Neural progenitor cell (in vitro differentiated cells): Measurements from ENCODE around the gene KAT7. TPM values are rescaled to one million over a fixed set of nuclear protein-coding genes. Genes with fewer than 3 reads are reported as not detected.

Source experiments
- DNase-seq: peaks from one replicate; pipeline ENCODE4 v3.0.0-alpha.2; 2016; ENCODE audit warnings: low spot score
- H2AFZ ChIP-seq: fragments of 200-600 bp; sonication (generic); replicated peaks from 2 replicates; pipeline ENCODE4 v1.6.1; 2016; ENCODE audit warnings: antibody characterized with exemption
- H3F3A ChIP-seq: fragments of 200-600 bp; sonication (generic); 2 replicates; pipeline ENCODE4 v1.6.1; 2016; ENCODE audit warnings: antibody characterized with exemption, low read depth
- H3K27ac ChIP-seq: fragments of 200-600 bp; sonication (generic); 2 replicates; pipeline ENCODE4 v1.5.1; 2016; ENCODE audit warnings: mild to moderate bottlenecking
- H3K27me3 ChIP-seq: fragments of 200-600 bp; sonication (generic); 2 replicates; pipeline ENCODE4 v1.6.1; 2016; ENCODE audit warnings: mild to moderate bottlenecking, moderate library complexity
- H3K36me3 ChIP-seq: fragments of 200-600 bp; sonication (generic); 2 replicates; pipeline ENCODE4 v1.5.1; 2016
- H3K4me1 ChIP-seq: fragments of 200-600 bp; sonication (generic); 2 replicates; pipeline ENCODE4 v1.6.1; 2016; ENCODE audit warnings: mixed run types
- H3K4me2 ChIP-seq: fragments of 200-600 bp; sonication (generic); 2 replicates; pipeline ENCODE4 v1.6.1; 2016
- H3K4me3 ChIP-seq: fragments of 200-600 bp; sonication (generic); 2 replicates; pipeline ENCODE4 v1.5.1; 2016
- H3K79me2 ChIP-seq: fragments of 200-600 bp; sonication (generic); 2 replicates; pipeline ENCODE4 v1.6.1; 2016; ENCODE audit warnings: low read depth
- H3K9ac ChIP-seq: fragments of 200-600 bp; sonication (generic); 2 replicates; pipeline ENCODE4 v1.6.1; 2016
- H3K9me3 ChIP-seq: fragments of 200-600 bp; sonication (generic); 2 replicates; pipeline ENCODE4 v1.5.1; 2016; ENCODE audit warnings: low read depth
- H4K20me1 ChIP-seq: fragments of 200-600 bp; sonication (generic); 2 replicates; pipeline ENCODE4 v1.6.1; 2016; ENCODE audit warnings: low read depth
- H3K27ac Mint-ChIP-seq: 3 replicates; pipeline ENCODE4 v1.8.0; 2021; ENCODE audit warnings: mixed read lengths
- H3K27me3 Mint-ChIP-seq: 2 replicates; pipeline ENCODE4 v1.8.0; 2022; ENCODE audit warnings: low read depth, mild to moderate bottlenecking, inconsistent platforms, moderate library complexity, mixed read lengths; ENCODE audit not compliant: insufficient read depth
- H3K36me3 Mint-ChIP-seq: 3 replicates; pipeline ENCODE4 v1.8.0; 2021; ENCODE audit warnings: mixed read lengths
- H3K4me1 Mint-ChIP-seq: 3 replicates; pipeline ENCODE4 v1.8.0; 2021; ENCODE audit warnings: mixed read lengths
- H3K4me3 Mint-ChIP-seq: 3 replicates; pipeline ENCODE4 v1.8.0; 2021; ENCODE audit warnings: mild to moderate bottlenecking, moderate library complexity, mixed read lengths
- H3K9me3 Mint-ChIP-seq: 3 replicates; pipeline ENCODE4 v1.8.0; 2020; ENCODE audit warnings: mixed read lengths
- CTCF ChIP-seq: fragments of 200-600 bp; sonication (generic); IDR thresholded peaks from 2 replicates; pipeline ENCODE4 v1.5.1; 2017; ENCODE audit warnings: antibody characterized with exemption, mild to moderate bottlenecking
- EZH2 ChIP-seq: fragments of 200-600 bp; sonication (generic); IDR thresholded peaks from 2 replicates; pipeline ENCODE4 v1.6.1; 2017; ENCODE audit warnings: antibody characterized with exemption, mild to moderate bottlenecking, moderate library complexity
- EZH2phosphoT487 ChIP-seq: fragments of 200-600 bp; sonication (generic); IDR thresholded peaks from 2 replicates; pipeline ENCODE4 v1.6.1; 2017; ENCODE audit warnings: antibody characterized with exemption
- total RNA-seq: library from RNA; depleted of rRNA; stranded (reverse); fragments of >200 nt; gene quantifications from 2 replicates; pipeline ENCODE4 v1.2.3, GENCODE V29; 2015; ENCODE audit warnings: low replicate concordance

KAT7 gene
- total RNA-seq, 1 donor from 2014 or later: 139 TPM

- Mint-ChIP-seq H3K4me1 (peaks cover 42% of the 10 kb centered on the region), H3K9me3 (no peaks in the 10 kb centered on the region), H3K27ac (no peak overlapping the region), H3K4me3 (no peak overlapping the region), H3K27me3 (peaks cover 8% of the 10 kb centered on the region), H3K36me3 (no peaks in the 10 kb centered on the region)
- peak; percentile 15 for DNase-seq
- H3K36me3 ChIP-seq: no peaks in the 10 kb centered on the region
- no peaks in the 10 kb centered on the region for H4K20me1 ChIP-seq
- no peaks in the 10 kb centered on the region for H3K79me2 ChIP-seq
- H3K4me1 ChIP-seq: peaks cover 20% of the 10 kb centered on the region
- no peak overlapping the region for H3K9ac ChIP-seq
- H3K4me2 ChIP-seq: no peak overlapping the region
- H3F3A ChIP-seq: peaks cover 9% of the 10 kb centered on the region
- no peaks in the 10 kb centered on the region for H3K27me3 ChIP-seq
- TF ChIP-seq CTCF (peak; percentile 48), EZH2 (no peak)
- H2AFZ ChIP-seq: no peak overlapping the region
- no peak overlapping the region for H3K27ac ChIP-seq
- no peak overlapping the region for H3K4me3 ChIP-seq
- H3K9me3 ChIP-seq: no peaks in the 10 kb centered on the region
These were observed 8.7 kb upstream of the KAT7 start for GRCh38 chr17:49779739-49780231.

GRCh38 chr17:49783071-49783715, 5.3 kb upstream of the KAT7 start:
- no peaks in the 10 kb centered on the region for H3K9me3 Mint-ChIP-seq
- Histone ChIP-seq H3K27me3 (no peaks in the 10 kb centered on the region), H3K9ac (no peak overlapping the region), H3K4me2 (no peak overlapping the region), H4K20me1 (no peaks in the 10 kb centered on the region), H3K4me3 (no peak overlapping the region), H3F3A (peaks cover 12% of the 10 kb centered on the region), H3K36me3 (no peaks in the 10 kb centered on the region), H3K4me1 (peaks cover 9% of the 10 kb centered on the region), H3K9me3 (no peaks in the 10 kb centered on the region), H3K79me2 (peaks cover 7% of the 10 kb centered on the region), H3K27ac (no peak overlapping the region), H2AFZ (no peak overlapping the region)
- H3K4me1 Mint-ChIP-seq: peaks cover 25% of the 10 kb centered on the region
- peak overlapping the region; percentile 76 for H3K27ac Mint-ChIP-seq
- H3K36me3 Mint-ChIP-seq: no peaks in the 10 kb centered on the region
- TF ChIP-seq CTCF: no peak
- DNase-seq: no peak
- peaks cover 8% of the 10 kb centered on the region for H3K27me3 Mint-ChIP-seq
- peak overlapping the region; percentile 6 for H3K4me3 Mint-ChIP-seq

GRCh38 chr17:49783791-49784190, 4.7 kb upstream of the KAT7 start:
- DNase-seq: no peak
- no peak overlapping the region for H3K4me2 ChIP-seq
- H3K4me3 ChIP-seq: no peak overlapping the region
- peaks cover 21% of the 10 kb centered on the region for H3K4me1 Mint-ChIP-seq
- peaks cover 13% of the 10 kb centered on the region for H3F3A ChIP-seq
- no peaks in the 10 kb centered on the region for H3K36me3 ChIP-seq
- no peaks in the 10 kb centered on the region for H3K36me3 Mint-ChIP-seq
- no peak overlapping the region for H3K4me3 Mint-ChIP-seq
- no peaks in the 10 kb centered on the region for H4K20me1 ChIP-seq
- TF ChIP-seq EZH2phosphoT487 (no peak), EZH2 (no peak), CTCF (no peak)
- H3K27ac Mint-ChIP-seq: no peak overlapping the region
- H3K79me2 ChIP-seq: peaks cover 7% of the 10 kb centered on the region
- no peak overlapping the region for H2AFZ ChIP-seq
- no peaks in the 10 kb centered on the region for H3K9me3 ChIP-seq
- no peaks in the 10 kb centered on the region for H3K27me3 ChIP-seq
- no peaks in the 10 kb centered on the region for H3K9me3 Mint-ChIP-seq
- peaks cover 7% of the 10 kb centered on the region for H3K4me1 ChIP-seq
- no peak overlapping the region for H3K27ac ChIP-seq
- no peak overlapping the region for H3K9ac ChIP-seq
- H3K27me3 Mint-ChIP-seq: peaks cover 7% of the 10 kb centered on the region
